Measurements from ENCODE around the gene SMIM10.

SMIM10 gene

GRCh38 chrX:134971926-134972325 lies 18.9 kb upstream of the SMIM10 start:
- H3K4me3 ChIP-seq (ENCODE audit: low read depth, low read length), result no peak overlapping the region
- DNase-seq (ENCODE audit: low read depth), result no peak
- TF ChIP-seq CTCF (conservative IDR thresholded peaks at IDR 0.05; ENCODE audit: low read depth, low read length), result no peak

GRCh38 chrX:134975516-134975915 lies 15.3 kb upstream of the SMIM10 start:
- no peak for DNase-seq (ENCODE audit: low read depth)
- no peak for TF ChIP-seq CTCF (conservative IDR thresholded peaks at IDR 0.05; ENCODE audit: low read depth, low read length)
- no peak overlapping the region for H3K4me3 ChIP-seq (ENCODE audit: low read depth, low read length)

GRCh38 chrX:134981910-134982309 lies 8.9 kb upstream of the SMIM10 start:
- no peak for DNase-seq (ENCODE audit: low read depth)
- TF ChIP-seq CTCF (conservative IDR thresholded peaks at IDR 0.05; ENCODE audit: low read depth, low read length), result no peak
- no peak overlapping the region for H3K4me3 ChIP-seq (ENCODE audit: low read depth, low read length)

GRCh38 chrX:134982748-134983147 lies 8.0 kb upstream of the SMIM10 start:
- no peak for DNase-seq (ENCODE audit: low read depth)
- H3K4me3 ChIP-seq (ENCODE audit: low read depth, low read length), result no peak overlapping the region
- no peak for TF ChIP-seq CTCF (conservative IDR thresholded peaks at IDR 0.05; ENCODE audit: low read depth, low read length)

GRCh38 chrX:134985479-134985878 lies 5.3 kb upstream of the SMIM10 start:
- DNase-seq (ENCODE audit: low read depth), result no peak
- TF ChIP-seq CTCF (conservative IDR thresholded peaks at IDR 0.05; ENCODE audit: low read depth, low read length), result no peak
- no peak overlapping the region for H3K4me3 ChIP-seq (ENCODE audit: low read depth, low read length)

GRCh38 chrX:134990475-134990800 lies 353 bp upstream of the SMIM10 start:
- DNase-seq (ENCODE audit: low read depth), result peak; percentile 72
- no peak for TF ChIP-seq CTCF (conservative IDR thresholded peaks at IDR 0.05; ENCODE audit: low read depth, low read length)
- peak overlapping the region; percentile 58 for H3K4me3 ChIP-seq (ENCODE audit: low read depth, low read length)

GRCh38 chrX:134997646-134998045 lies 6.9 kb downstream of the SMIM10 start:
- DNase-seq (ENCODE audit: low read depth), result no peak
- no peak for TF ChIP-seq CTCF (conservative IDR thresholded peaks at IDR 0.05; ENCODE audit: low read depth, low read length)

More at GRCh38 chrX:134997646-134998045, 6.9 kb downstream of the SMIM10 start:
- no peak overlapping the region for H3K4me3 ChIP-seq (ENCODE audit: low read depth, low read length)
